H1 (cell line): Measurements from ENCODE around the gene TEX30.

Source experiments
- EZH2 ChIP-seq: fragments of 200-600 bp; sonication (generic); IDR thresholded peaks from 2 replicates; pipeline ENCODE4 v1.7.1; 2012; ENCODE audit warnings: low read depth, mild to moderate bottlenecking, moderate library complexity, low read length, inconsistent platforms; ENCODE audit not compliant: severe bottlenecking
- PHF8 ChIP-seq: fragments of 200-600 bp; sonication (generic); conservative IDR thresholded peaks from 2 replicates; pipeline ENCODE4 v1.7.1; 2012; ENCODE audit warnings: low read depth, mild to moderate bottlenecking, inconsistent platforms, low read length, moderate library complexity
- POLR2A ChIP-seq, 2 experiments: IDR thresholded peaks; 1 replicate in 1 of 2; 2 replicates in 1 of 2; pipeline ENCODE4 v1.6.1; 2011; ENCODE audit warnings: low read depth in 2 of 2, low read length in 2 of 2, mild to moderate bottlenecking in 2 of 2; ENCODE audit errors: control extremely low read depth in 1 of 2
- POLR2AphosphoS5 ChIP-seq: IDR thresholded peaks from 2 replicates; pipeline ENCODE4 v1.6.1; 2011; ENCODE audit warnings: low read depth, low read length
- SP1 ChIP-seq: IDR thresholded peaks from 2 replicates; pipeline ENCODE4 v1.6.1; 2011; ENCODE audit warnings: low read depth, low read length
- TF ChIP-seq, protein P1 (sequence below), 3 experiments: IDR thresholded peaks; 1 replicate in 2 of 3; 2 replicates in 1 of 3; pipeline versions ENCODE4 v1.5.1 to v1.6.1; 2011; ENCODE audit warnings: low read length in 3 of 3, mild to moderate bottlenecking in 3 of 3, inconsistent platforms in 2 of 3, low read depth in 1 of 3, moderate library complexity in 1 of 3; ENCODE audit not compliant: insufficient read depth in 1 of 3; ENCODE audit errors: control extremely low read depth in 1 of 3
- TF ChIP-seq, protein P2 (sequence below): IDR thresholded peaks from 2 replicates; pipeline ENCODE4 v1.6.1; 2012; ENCODE audit warnings: inconsistent platforms

DNA sequence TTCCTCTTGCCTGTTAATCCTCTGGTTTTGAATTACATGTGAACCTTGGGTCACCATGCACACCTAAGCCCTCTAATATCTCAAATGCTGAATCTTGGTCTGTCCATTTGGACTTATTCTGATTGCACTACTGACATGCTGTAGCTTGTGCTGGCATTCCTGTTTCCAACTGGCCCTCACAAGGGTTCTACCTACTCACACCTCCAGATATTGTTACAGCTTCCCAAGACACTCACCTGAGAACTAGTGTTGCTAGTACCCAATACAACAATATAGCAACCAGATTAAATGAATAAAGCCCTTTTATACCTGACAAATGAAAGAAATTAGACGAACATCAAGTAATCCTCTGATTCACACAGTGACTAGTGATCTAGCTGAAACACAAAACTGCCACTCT, 16.6 kb downstream of the TEX30 start:
- no peak for TF ChIP-seq POLR2A (IDR thresholded peaks at IDR 0.05; ENCODE audit: control extremely low read depth in 1 of 2, low read depth in 2 of 2, low read length in 2 of 2)
- no peak for TF ChIP-seq PHF8
- TF ChIP-seq EZH2 = no peak
- TF ChIP-seq, protein P1, sequence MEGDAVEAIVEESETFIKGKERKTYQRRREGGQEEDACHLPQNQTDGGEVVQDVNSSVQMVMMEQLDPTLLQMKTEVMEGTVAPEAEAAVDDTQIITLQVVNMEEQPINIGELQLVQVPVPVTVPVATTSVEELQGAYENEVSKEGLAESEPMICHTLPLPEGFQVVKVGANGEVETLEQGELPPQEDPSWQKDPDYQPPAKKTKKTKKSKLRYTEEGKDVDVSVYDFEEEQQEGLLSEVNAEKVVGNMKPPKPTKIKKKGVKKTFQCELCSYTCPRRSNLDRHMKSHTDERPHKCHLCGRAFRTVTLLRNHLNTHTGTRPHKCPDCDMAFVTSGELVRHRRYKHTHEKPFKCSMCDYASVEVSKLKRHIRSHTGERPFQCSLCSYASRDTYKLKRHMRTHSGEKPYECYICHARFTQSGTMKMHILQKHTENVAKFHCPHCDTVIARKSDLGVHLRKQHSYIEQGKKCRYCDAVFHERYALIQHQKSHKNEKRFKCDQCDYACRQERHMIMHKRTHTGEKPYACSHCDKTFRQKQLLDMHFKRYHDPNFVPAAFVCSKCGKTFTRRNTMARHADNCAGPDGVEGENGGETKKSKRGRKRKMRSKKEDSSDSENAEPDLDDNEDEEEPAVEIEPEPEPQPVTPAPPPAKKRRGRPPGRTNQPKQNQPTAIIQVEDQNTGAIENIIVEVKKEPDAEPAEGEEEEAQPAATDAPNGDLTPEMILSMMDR (IDR thresholded peaks at IDR 0.05; ENCODE audit: control extremely low read depth in 1 of 3, insufficient read depth in 1 of 3, low read depth in 1 of 3, low read length in 3 of 3) = no peak
- TF ChIP-seq POLR2AphosphoS5 = no peak
- no peak for TF ChIP-seq SP1
- TF ChIP-seq, protein P2, sequence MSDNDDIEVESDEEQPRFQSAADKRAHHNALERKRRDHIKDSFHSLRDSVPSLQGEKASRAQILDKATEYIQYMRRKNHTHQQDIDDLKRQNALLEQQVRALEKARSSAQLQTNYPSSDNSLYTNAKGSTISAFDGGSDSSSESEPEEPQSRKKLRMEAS = no peak
